ENCODE measurements around the gene CSN3. TPM values are rescaled to one million over a fixed set of nuclear protein-coding genes. Genes with fewer than 3 reads are reported as not detected.

CSN3 gene
- total RNA-seq, 2 donors from 2014 or later = not detected

- no peak overlapping the region for H3K4me3 ChIP-seq
- ATAC-seq (ENCODE audit: insufficient number of reproducible peaks, low FRiP score, low read depth) = no peak
- H3K36me3 ChIP-seq = no peaks in the 10 kb centered on the region
- H3K4me1 ChIP-seq (ENCODE audit: control insufficient read depth in 1 of 2, low read depth in 2 of 2) = peaks cover 11 to 17% of the 10 kb centered on the region in 2 donors
- DNase-seq (ENCODE audit: low spot score) = no peak
- H3K27ac ChIP-seq = no peak overlapping the region
- H3K9me3 ChIP-seq = no peaks in the 10 kb centered on the region
- no peak for TF ChIP-seq CTCF (IDR thresholded peaks at IDR 0.05)
- H3K27me3 ChIP-seq (replicated peaks; ENCODE audit: insufficient read depth) = no peaks in the 10 kb centered on the region
These were observed 55.2 kb downstream of the CSN3 start for GRCh38 chr4:70297576-70297975.

- DNase-seq (ENCODE audit: low spot score) = no peak
- Histone ChIP-seq H3K27me3 (replicated peaks; ENCODE audit: insufficient read depth) (no peaks in the 10 kb centered on the region), H3K4me1 (ENCODE audit: control insufficient read depth in 1 of 2, low read depth in 2 of 2) (peaks cover 11 to 17% of the 10 kb centered on the region in 2 donors), H3K4me3 (no peak overlapping the region), H3K36me3 (no peaks in the 10 kb centered on the region), H3K27ac (no peak overlapping the region), H3K9me3 (no peaks in the 10 kb centered on the region)
- TF ChIP-seq CTCF (IDR thresholded peaks at IDR 0.05) = no peak
- ATAC-seq (ENCODE audit: insufficient number of reproducible peaks, low FRiP score, low read depth) = no peak
These were observed 55.7 kb downstream of the CSN3 start for GRCh38 chr4:70298051-70298450.

GRCh38 chr4:70299643-70300042 is 57.2 kb downstream of the CSN3 start:
- Histone ChIP-seq H3K27ac (no peak overlapping the region), H3K4me3 (no peak overlapping the region), H3K27me3 (replicated peaks; ENCODE audit: insufficient read depth) (no peaks in the 10 kb centered on the region), H3K9me3 (no peaks in the 10 kb centered on the region), H3K4me1 (ENCODE audit: control insufficient read depth in 1 of 2, low read depth in 2 of 2) (peaks cover 11 to 17% of the 10 kb centered on the region in 2 donors), H3K36me3 (no peaks in the 10 kb centered on the region)
- ATAC-seq (ENCODE audit: insufficient number of reproducible peaks, low FRiP score, low read depth) (no peak), DNase-seq (ENCODE audit: low spot score) (no peak)
- no peak for TF ChIP-seq CTCF (IDR thresholded peaks at IDR 0.05)

GRCh38 chr4:70300215-70300614 is 57.8 kb downstream of the CSN3 start:
- Histone ChIP-seq H3K4me1 (ENCODE audit: control insufficient read depth in 1 of 2, low read depth in 2 of 2) (peaks cover 11 to 17% of the 10 kb centered on the region in 2 donors), H3K4me3 (no peak overlapping the region), H3K36me3 (no peaks in the 10 kb centered on the region), H3K27ac (no peak overlapping the region), H3K9me3 (no peaks in the 10 kb centered on the region), H3K27me3 (replicated peaks; ENCODE audit: insufficient read depth) (no peaks in the 10 kb centered on the region)
- TF ChIP-seq CTCF (IDR thresholded peaks at IDR 0.05) = no peak
- ATAC-seq (ENCODE audit: insufficient number of reproducible peaks, low FRiP score, low read depth) = no peak
- DNase-seq (ENCODE audit: low spot score) = no peak

Other genes with a start within 250 kb of the CSN3 start
- gene STATH, start 246.6 kb upstream of the CSN3 start, total RNA-seq = not detected
- not detected for gene HTN3, start 214.1 kb upstream of the CSN3 start, total RNA-seq
- gene HTN1, start 192.2 kb upstream of the CSN3 start, total RNA-seq = not detected
- not detected for gene PRR27, start 88.4 kb upstream of the CSN3 start, total RNA-seq
- gene ODAM, start 46.9 kb upstream of the CSN3 start, total RNA-seq = not detected
- not detected for gene FDCSP, start 16.5 kb upstream of the CSN3 start, total RNA-seq
- not detected for gene CABS1, start 92.4 kb downstream of the CSN3 start, total RNA-seq
- not detected for gene SMR3A, start 118.2 kb downstream of the CSN3 start, total RNA-seq
- not detected for gene SMR3B, start 140.5 kb downstream of the CSN3 start, total RNA-seq
- gene OPRPN, start 155.3 kb downstream of the CSN3 start, total RNA-seq = not detected
- gene MUC7, start 229.6 kb downstream of the CSN3 start, total RNA-seq = not detected